HepG2 (cell line): ENCODE results near the gene TRIM25.

ENCODE experiments used
- AGO1 ChIP-seq: fragments of 200-400 bp; formaldehyde crosslinking; IDR thresholded peaks from 2 replicates; pipeline ENCODE4 v1.6.1; 2017; ENCODE audit warnings: mild to moderate bottlenecking, low read depth, low read length, moderate library complexity; ENCODE audit not compliant: poor library complexity, severe bottlenecking
- CTCF ChIP-seq: sonication (generic); formaldehyde crosslinking; IDR thresholded peaks from 2 replicates; pipeline ENCODE4 v1.5.0; 2020; ENCODE audit warnings: mild to moderate bottlenecking, missing genetic modification reagents, moderate library complexity
- REST ChIP-seq, 2 experiments: IDR thresholded peaks; 2 replicates each; pipeline ENCODE4 v1.6.1; 2011 to 2012; ENCODE audit warnings: low read length in 2 of 2, borderline replicate concordance in 1 of 2, low read depth in 1 of 2, mild to moderate bottlenecking in 1 of 2, moderate library complexity in 1 of 2
- SMAD3 ChIP-seq: sonication (generic); formaldehyde crosslinking; IDR thresholded peaks from 2 replicates; pipeline ENCODE4 v1.4.0; 2020; ENCODE audit warnings: missing genetic modification reagents
- ZNF549 ChIP-seq: sonication (generic); formaldehyde crosslinking; IDR thresholded peaks from 2 replicates; pipeline ENCODE4 v1.5.0; 2020; ENCODE audit warnings: missing genetic modification reagents

- TF ChIP-seq CTCF (no peak), ZNF549 (CRISPR knock-in tag) (no peak), AGO1 (no peak), REST (IDR thresholded peaks at IDR 0.05; ENCODE audit: borderline replicate concordance in 1 of 2, low read depth in 1 of 2, low read length in 2 of 2) (no peak), SMAD3 (CRISPR knock-in tag) (no peak)
Observed at GRCh38 chr17:56867948-56868376, 45.9 kb downstream of the TRIM25 start.
